ENCODE results near the gene ANKUB1.

Gene ANKUB1

GRCh38 chr3:149752788-149753136 is 39.6 kb downstream of the ANKUB1 start:
- no peak for DNase-seq

DNA sequence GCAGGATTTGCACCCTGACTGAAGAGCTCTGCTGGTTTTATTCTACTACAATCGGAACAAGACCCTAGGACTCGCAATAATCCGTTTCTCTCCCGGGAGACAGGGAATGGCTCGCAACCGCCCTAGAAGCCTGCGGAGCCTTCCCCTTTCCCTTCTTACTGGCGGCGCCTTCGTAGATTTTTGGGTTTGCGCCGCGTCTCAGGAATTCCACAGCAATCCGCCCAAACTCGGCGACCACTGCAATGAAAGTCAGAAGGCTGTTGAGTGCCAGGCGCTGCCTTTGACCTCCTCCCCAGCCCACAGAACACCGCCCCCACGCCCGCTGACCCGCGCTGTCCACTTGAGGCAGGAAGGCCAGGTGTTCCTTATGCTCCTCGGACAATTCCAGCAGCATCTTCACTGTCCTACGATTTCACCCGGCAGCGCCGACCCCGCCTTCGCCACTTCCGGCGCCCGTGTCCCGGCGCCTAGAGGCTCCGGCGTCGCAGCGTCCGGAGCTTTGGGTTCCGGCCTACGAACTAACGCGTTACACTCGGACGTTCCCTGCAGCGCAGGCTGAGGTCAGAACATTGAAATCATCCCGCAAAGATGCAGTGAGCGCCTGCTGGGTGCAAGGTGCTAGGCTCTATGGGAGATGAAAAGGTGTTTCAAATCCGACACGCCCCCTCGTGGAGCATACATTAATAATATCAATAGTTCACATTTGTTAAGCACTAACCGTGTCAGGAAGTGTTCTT is 40.1 kb downstream of the ANKUB1 start, which contains the start of gene COMMD2:
Gene COMMD2 (minus strand): TSS at position 439 of the 737 bp plus-strand sequence. CDS start 45 bp downstream, at position 394.
- DNase-seq, result peak; percentile 93

DNA sequence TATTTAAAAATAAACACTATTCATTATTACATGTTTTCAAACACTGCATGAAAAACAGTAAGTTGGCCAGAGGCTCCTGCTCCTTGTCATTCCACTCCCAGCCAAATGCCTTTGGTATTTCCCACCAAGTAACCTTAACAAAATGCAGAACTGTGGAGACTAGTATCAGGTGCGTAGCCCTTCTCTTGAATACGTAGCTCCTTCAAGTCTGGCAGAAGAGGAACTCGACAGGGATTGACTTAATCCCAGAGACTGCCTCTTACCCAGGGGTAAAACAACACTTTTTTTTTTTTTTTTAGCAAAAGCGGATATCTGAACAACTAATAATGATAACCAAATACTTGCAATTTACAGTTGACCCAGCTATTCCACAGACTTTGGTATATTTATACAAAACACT is 40.8 kb downstream of the ANKUB1 start:
- no peak for DNase-seq

GRCh38 chr3:149744606-149745005 is 47.7 kb downstream of the ANKUB1 start:
- no peak for DNase-seq

GRCh38 chr3:149744151-149744550 is 48.2 kb downstream of the ANKUB1 start:
- DNase-seq, result no peak

DNA sequence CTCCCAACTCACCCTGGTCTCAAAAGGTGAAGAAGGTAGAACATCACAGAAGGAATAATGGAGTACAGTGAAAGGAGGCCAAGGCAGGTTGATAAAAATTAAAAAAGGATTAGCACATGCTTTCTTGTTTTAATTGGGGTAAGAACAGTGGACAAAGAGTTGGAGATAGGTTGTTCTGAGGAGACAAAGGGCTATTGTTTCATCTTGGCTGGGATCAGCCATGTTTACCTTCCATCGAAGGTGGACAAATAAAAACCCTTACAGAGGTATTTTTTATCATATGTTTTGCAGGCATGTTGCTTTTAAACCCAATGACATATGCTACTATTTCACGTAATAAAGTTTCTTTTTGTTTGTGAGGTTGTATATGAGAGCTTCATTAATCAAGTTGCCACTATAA is 53.0 kb downstream of the ANKUB1 start:
- no peak for DNase-seq

DNA sequence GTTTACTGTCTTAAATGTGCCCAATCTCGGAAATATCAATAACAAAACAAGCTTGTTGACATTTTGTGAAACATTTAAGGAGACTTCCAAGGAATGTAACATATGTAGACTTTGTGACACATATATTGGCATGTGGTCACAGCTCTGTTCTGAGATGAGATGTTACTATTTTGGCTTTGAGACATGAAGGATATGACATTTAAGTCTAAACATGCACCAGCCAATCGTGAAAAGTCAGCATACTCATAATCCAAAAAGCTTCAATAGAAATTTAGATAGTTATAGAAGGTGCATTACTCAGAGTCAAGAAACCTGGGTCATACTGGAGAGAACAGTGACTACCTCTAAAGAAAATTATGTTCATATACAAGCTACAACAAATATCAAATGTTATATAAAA is 53.5 kb downstream of the ANKUB1 start:
- DNase-seq, result no peak

GRCh38 chr3:149736953-149737205 is 55.5 kb downstream of the ANKUB1 start:
- no peak for DNase-seq

DNA sequence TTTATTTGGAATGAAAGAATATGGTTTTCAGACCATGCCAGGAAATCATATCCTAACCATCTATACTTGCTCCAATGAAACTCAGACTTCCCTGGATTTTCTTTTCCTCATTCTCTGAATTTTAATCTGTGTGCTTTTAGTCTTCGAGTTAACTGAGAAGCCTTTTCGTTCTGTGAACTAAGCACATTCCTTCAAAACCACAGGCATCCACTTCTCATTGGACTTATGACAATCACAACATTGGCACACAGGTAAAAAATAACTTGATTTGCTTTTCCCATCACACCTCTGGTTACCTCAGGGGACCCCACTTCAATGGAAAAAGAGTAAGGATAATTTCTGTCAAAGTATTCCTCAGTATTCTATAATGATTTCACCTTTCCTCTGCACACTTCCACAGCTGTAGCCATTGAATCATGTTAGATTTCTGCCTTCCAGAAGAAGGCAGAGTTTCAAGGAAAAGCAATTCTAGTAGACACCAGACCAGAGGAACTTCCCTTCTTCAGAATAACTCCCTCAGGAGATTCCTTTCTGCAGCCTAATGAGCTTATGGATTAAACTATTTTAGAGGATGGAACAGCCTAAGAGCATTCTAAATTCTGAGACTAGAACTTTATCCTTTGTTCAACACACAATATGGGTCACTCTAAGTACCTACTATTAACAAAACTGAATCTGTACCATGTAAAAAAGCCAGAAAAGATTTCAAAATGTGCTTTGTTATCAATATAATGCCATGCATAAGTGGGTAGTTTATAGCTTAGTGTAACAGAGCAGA is 56.0 kb downstream of the ANKUB1 start:
- DNase-seq, result no peak

DNA sequence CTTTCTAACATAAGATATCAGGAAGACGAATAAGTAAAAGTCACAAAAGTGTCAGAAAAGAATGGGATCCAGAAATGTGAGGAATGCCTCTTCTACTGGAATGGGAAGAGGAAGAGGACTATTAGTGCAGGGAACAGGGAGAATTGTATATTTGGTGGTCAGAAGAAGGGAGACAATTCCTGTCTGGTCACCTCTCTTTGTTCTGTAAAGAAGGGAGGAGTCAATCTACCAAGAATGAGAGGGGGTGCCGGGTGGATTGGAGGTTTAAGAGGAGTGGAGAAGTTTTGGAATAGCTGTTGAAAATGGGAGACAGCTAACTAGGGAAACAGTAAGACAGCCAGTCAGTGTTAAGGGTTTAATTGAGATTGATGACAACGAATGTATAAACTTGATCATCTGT is 60.1 kb downstream of the ANKUB1 start:
- no peak for DNase-seq

GRCh38 chr3:149727656-149728055 is 64.7 kb downstream of the ANKUB1 start:
- no peak for DNase-seq

DNA sequence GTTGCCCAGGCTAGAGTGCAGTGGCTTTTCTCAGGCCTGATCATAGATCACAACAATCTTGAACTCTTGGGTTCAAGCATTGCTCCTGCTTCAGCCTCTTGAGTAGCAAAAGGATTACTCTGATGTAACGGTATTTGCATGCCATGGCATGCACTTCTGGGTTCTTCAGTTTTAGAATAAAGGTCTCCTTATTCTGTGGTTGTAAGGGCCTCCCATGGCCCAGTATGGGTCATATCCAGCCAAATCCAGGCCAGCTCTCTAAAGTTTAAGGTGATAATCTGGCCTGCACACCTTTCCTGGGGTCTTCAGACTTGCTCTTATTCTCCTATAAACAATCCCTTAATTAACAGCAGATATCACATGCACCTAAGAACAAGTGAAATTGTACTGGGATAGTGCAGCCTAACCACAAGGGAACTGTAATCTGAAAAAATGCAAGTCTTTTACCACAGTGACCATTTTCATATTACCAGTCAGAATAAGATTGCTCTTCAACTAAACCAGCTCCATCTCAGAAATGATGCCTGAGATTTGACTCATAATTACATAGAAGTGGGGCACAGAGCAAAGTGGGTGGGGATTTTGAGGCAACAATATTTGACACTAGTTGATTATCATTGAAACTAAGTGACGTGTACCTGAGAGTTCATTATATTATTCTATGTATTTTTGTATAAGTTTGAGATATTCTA is 65.5 kb downstream of the ANKUB1 start:
- DNase-seq, result no peak

DNA sequence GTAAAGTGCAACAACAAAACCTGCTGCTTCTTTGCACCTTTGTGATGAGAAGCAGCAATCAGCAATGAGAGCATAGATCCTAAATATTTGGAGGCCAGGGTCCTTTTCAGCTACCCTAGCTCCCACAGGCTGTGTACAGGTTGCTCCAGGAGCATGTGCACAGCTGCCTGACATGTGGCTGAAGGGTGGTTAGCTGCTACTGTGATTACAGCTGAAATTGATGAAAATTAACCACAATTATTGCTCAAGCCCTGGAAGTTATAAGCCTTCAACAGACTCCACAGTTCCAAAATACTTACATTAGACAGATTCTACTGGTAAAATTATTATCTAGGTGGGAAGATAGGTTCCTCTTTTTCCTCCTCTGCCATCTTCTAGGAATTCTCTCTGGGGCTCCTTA is 68.6 kb downstream of the ANKUB1 start:
- DNase-seq, result no peak

DNA sequence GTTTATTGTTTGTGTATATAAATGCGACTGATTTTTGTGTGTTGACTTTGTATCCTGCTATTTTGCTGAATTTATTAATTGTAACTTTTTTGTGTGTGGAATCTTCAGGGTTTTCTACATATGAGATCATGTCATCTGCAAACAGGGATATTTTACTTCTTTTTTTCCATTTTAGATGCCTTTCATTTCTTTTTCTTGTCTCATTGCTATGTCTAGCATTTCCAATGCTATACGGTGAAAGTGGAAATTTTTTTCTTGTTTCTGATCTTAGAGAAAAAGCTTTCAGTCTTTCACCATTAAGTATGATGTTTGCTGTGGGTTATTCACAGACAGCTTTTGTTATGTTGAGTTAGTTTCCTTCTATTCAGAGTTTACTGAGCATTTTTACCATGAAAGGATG is 71.4 kb downstream of the ANKUB1 start:
- DNase-seq, result no peak

DNA sequence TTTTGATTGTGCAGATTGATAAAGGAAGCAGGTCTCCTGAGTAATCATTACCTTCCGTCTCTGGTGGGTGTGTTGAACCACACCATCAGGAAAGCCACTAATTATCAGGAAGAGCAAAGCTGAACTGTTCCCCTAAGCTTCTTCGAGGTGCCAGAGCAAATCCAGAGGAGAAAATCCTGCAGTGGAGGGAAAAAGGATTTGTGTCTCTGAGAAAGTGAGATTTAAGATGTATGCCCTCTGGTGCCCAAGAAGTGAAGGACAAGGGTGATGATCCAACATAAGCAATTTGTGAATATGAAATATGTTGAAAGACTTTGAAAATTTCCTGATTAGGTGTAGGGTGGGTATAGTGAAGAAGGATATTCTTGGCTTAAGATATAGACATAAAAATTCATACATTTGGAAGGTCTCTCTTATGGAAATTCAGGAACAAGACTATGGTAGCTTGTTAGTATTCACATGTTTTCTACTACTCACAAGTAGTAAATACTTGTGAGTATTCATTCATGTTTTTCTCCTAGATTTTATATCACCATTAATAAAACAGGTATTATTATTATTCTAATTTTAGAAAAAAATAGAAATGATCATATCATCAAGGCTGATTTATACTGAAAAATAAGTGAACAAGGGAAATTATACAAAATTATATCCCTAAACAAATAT is 74.8 kb downstream of the ANKUB1 start:
- peak; percentile 50 for DNase-seq

- no peak for DNase-seq
These were observed 75.4 kb downstream of the ANKUB1 start for GRCh38 chr3:149716984-149717383.

DNA sequence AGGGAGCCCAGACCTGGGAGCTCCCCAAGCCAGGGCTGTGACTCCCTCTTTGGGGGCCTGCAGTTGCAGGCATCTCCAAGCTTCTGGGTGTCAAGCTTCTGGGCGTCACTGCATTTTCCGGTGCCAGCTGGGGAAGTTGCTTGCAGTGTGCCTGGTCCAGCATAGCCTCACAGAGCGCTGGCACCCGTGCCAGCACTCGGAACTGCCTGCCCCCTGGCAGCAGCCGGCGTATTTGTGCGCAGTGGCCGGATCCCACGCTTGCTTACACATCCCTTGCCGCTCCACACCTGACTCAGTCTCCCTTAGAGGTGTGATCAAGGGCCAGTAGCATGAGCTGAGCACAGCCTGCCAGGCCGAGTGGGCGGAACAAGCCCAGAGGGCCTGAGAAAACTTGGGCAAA is 77.1 kb downstream of the ANKUB1 start:
- DNase-seq, result no peak

- no peak for DNase-seq
These were observed 78.4 kb downstream of the ANKUB1 start for GRCh38 chr3:149713730-149714654.
